AG04449 (cell line): ENCODE data around the gene SORL1.

ENCODE experiments used
- CTCF ChIA-PET: fragments of 350-600 bp; formaldehyde crosslinking; extraction: SDS; loops from one replicate; lab custom pipeline; 2021; ENCODE audit warnings: antibody characterized with exemption; lab: Yijun Ruan, JAX
- POLR2A ChIA-PET: fragments of 400-600, 350-600 bp; formaldehyde crosslinking; extraction: SDS; loops from one replicate; lab custom pipeline; 2020; ENCODE audit warnings: antibody characterized with exemption, inconsistent platforms; lab: Yijun Ruan, JAX
- DNase-seq: peaks from one replicate; pipeline ENCODE4 v3.0.0-alpha.2; 2010; ENCODE audit warnings: low read depth, low spot score
- H3K4me3 ChIP-seq: 2 replicates; pipeline ENCODE4 v1.5.1; 2011; ENCODE audit warnings: low read depth, mild to moderate bottlenecking, control low read depth, low read length
- CTCF ChIP-seq: IDR thresholded peaks from one replicate; pipeline ENCODE4 v1.5.1; 2011; ENCODE audit warnings: mild to moderate bottlenecking, moderate library complexity, low read length, control low read depth, inconsistent platforms; ENCODE audit not compliant: insufficient read depth; ENCODE audit errors: missing control alignments

The SORL1 gene

GRCh38 chr11:121443688-121444275, 8.3 kb upstream of the SORL1 start:
- ChIA-PET CTCF (interaction anchor here (1.0 to 1.4 kb wide), 2 partner anchors 8 to 23 kb away, joined by 3 read pairs; no protein-coding TSS in a partner anchor), POLR2A (no interaction called here)
- no peak for TF ChIP-seq CTCF
- DNase-seq, result no peak
- no peak overlapping the region for H3K4me3 ChIP-seq

- DNase-seq, result no peak
- no peak overlapping the region for H3K4me3 ChIP-seq
- ChIA-PET POLR2A (no interaction called here), CTCF (interaction anchor here (1.3 kb wide), 1 partner anchor 12 kb away, joined by 3 read pairs; no protein-coding TSS in a partner anchor)
- no peak for TF ChIP-seq CTCF
These were observed 7.6 kb upstream of the SORL1 start for GRCh38 chr11:121444526-121444925.

DNA sequence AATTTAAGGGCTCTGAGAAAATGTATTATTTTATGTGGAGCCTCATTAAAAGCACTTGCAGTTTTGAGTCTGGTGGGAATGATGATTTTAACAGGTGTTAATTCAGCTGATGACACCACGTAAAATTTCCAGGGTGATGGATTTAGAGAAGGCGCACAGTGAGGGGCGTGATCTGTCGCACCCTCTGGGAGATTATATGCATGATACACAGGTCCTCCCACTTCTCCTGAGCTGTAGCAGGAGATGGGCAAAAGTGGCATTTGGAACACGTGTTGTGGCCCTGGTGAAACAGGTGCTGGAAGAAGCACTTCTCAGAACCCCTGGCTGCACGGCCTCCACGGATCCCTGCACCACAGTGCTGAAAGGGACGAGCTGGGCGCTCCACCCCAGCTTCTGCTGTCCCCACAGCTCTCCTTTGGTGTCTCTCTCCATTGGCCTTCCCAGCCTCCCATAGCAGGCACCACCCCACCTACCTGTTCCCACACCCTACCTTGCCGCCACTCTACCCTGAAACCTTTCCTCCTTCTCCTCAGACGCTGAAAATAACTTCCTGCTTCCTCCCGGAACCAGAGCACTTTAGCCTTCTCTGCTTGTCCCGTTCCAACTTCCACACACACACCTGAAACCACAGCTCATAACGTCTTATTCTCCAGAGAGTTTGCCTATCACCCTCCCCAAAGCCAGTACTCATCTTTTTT, 6.9 kb upstream of the SORL1 start:
- POLR2A ChIA-PET, result no interaction called here
- CTCF ChIA-PET, result interaction anchor here (1.1 to 1.3 kb wide), 2 partner anchors 9 to 12 kb away, joined by 3 read pairs; no protein-coding TSS in a partner anchor
- H3K4me3 ChIP-seq, result no peak overlapping the region

GRCh38 chr11:121446752-121447156, 5.4 kb upstream of the SORL1 start:
- POLR2A ChIA-PET, result no interaction called here
- CTCF ChIA-PET, result interaction anchor here (1.1 to 1.9 kb wide), 3 partner anchors 13 to 145 kb away, joined by 3 to 9 read pairs (median 4); no protein-coding TSS in a partner anchor
- no peak for TF ChIP-seq CTCF
- peak; percentile 29 for DNase-seq
- no peak overlapping the region for H3K4me3 ChIP-seq

More for the DNA sequence above, 6.9 kb upstream of the SORL1 start:
- TF ChIP-seq CTCF, result no peak
- no peak for DNase-seq

GRCh38 chr11:121448011-121448410, 4.1 kb upstream of the SORL1 start:
- ChIA-PET CTCF (interaction anchor here (1.2 to 1.9 kb wide), 2 partner anchors 14 to 144 kb away, joined by 4 to 9 read pairs; no protein-coding TSS in a partner anchor), POLR2A (no interaction called here)
- H3K4me3 ChIP-seq, result no peak overlapping the region
- no peak for DNase-seq
- no peak for TF ChIP-seq CTCF

- no peak for TF ChIP-seq CTCF
- no peak overlapping the region for H3K4me3 ChIP-seq
- DNase-seq, result no peak
- POLR2A ChIA-PET, result no interaction called here
- CTCF ChIA-PET, result no interaction called here
These were observed 3.6 kb upstream of the SORL1 start for GRCh38 chr11:121448431-121448941.
